IMR-90 (cell line): ENCODE results near the gene PDCL3. TPM values are rescaled to one million over a fixed set of nuclear protein-coding genes. Genes with fewer than 3 reads are reported as not detected.

Source experiments
- ATAC-seq: fragments of 200-7000 bp; cut with Tn5 transposase; 2 replicates; pipeline ENCODE4 v1.9.1; 2020; ENCODE audit warnings: low read depth, mild to moderate bottlenecking, moderate library complexity
- Bru-seq: library from RNA; stranded (reverse); fragments of 400-500 nt; gene quantifications from one replicate; lab custom pipeline; 2021; lab: Mats Ljungman, UMichigan
- BruChase-seq, 2 experiments: library from RNA; stranded (reverse); fragments of 400-500 nt; gene quantifications; one replicate each; lab custom pipeline; 2021; lab: Mats Ljungman, UMichigan
- BruUV-seq: library from RNA; stranded (reverse); fragments of 400-500 nt; replicated peaks from 2 replicates; lab custom pipeline; 2021; lab: Mats Ljungman, UMichigan
- CTCF ChIA-PET: fragments of 300-600 bp; formaldehyde crosslinking; extraction: SDS; loops from one replicate; lab custom pipeline; 2021; ENCODE audit warnings: antibody characterized with exemption; lab: Yijun Ruan, JAX
- POLR2A ChIA-PET: fragments of 300-600 bp; sonication (Branson Sonifier 250); formaldehyde crosslinking; loops from one replicate; lab custom pipeline; 2022; ENCODE audit warnings: antibody characterized with exemption; ENCODE audit not compliant: unreplicated experiment; lab: Charles Lee
- DNase-seq: peaks from one replicate; pipeline ENCODE4 v3.0.0; 2013
- H2AFZ ChIP-seq: replicated peaks from 2 replicates; pipeline ENCODE3; 2013; ENCODE audit warnings: low read length, mild to moderate bottlenecking; ENCODE audit not compliant: poor library complexity
- H2AK5ac ChIP-seq: 2 replicates; pipeline ENCODE4 v1.6.1; 2013; ENCODE audit warnings: low read depth, low read length, inconsistent platforms
- H2AK9ac ChIP-seq: replicated peaks from 2 replicates; pipeline ENCODE3; 2013; ENCODE audit warnings: mild to moderate bottlenecking, low read depth, low read length, moderate library complexity; ENCODE audit not compliant: poor library complexity
- H2BK120ac ChIP-seq: 2 replicates; pipeline ENCODE4 v1.6.1; 2013; ENCODE audit warnings: low read depth, low read length, inconsistent platforms
- H2BK15ac ChIP-seq: 3 replicates; pipeline ENCODE4 v1.6.1; 2013; ENCODE audit warnings: low read depth, low read length, inconsistent platforms
- H2BK20ac ChIP-seq: 2 replicates; pipeline ENCODE4 v1.6.1; 2013; ENCODE audit warnings: low read depth, mild to moderate bottlenecking, inconsistent platforms, low read length, moderate library complexity
- H2BK5ac ChIP-seq: 2 replicates; pipeline ENCODE4 v1.6.1; 2013; ENCODE audit warnings: mild to moderate bottlenecking, low read depth, low read length, inconsistent platforms; ENCODE audit not compliant: poor library complexity, severe bottlenecking
- H3K14ac ChIP-seq: replicated peaks from 2 replicates; pipeline ENCODE4 v1.6.1; 2013; ENCODE audit warnings: low read depth, low read length, inconsistent platforms
- H3K18ac ChIP-seq: 2 replicates; pipeline ENCODE4 v1.6.1; 2013; ENCODE audit warnings: low read depth, low read length, control low read depth
- H3K23ac ChIP-seq: 2 replicates; pipeline ENCODE4 v1.6.1; 2013; ENCODE audit warnings: low read depth, low read length, inconsistent platforms
- H3K27ac ChIP-seq: 2 replicates; pipeline ENCODE4 v1.5.1; 2013; ENCODE audit warnings: mild to moderate bottlenecking, control low read depth, low read length; ENCODE audit not compliant: insufficient read depth
- H3K27me3 ChIP-seq: 2 replicates; pipeline ENCODE4 v1.6.1; 2013; ENCODE audit warnings: low read length; ENCODE audit not compliant: control insufficient read depth, insufficient read depth
- H3K36me3 ChIP-seq: 2 replicates; pipeline ENCODE4 v1.6.1; 2013; ENCODE audit warnings: low read length, mixed read lengths; ENCODE audit not compliant: control insufficient read depth, insufficient read depth
- H3K4ac ChIP-seq: 2 replicates; pipeline ENCODE4 v1.6.1; 2013; ENCODE audit warnings: low read depth, low read length, inconsistent platforms
- H3K4me1 ChIP-seq: 2 replicates; pipeline ENCODE4 v1.6.1; 2013; ENCODE audit warnings: low read length, mixed read lengths; ENCODE audit not compliant: control insufficient read depth, insufficient read depth
- H3K4me2 ChIP-seq: 2 replicates; pipeline ENCODE4 v1.6.1; 2013; ENCODE audit warnings: low read depth, mild to moderate bottlenecking, control low read depth, low read length, moderate library complexity
- H3K4me3 ChIP-seq: 2 replicates; pipeline ENCODE4 v1.5.1; 2013; ENCODE audit warnings: low read depth, mild to moderate bottlenecking, control low read depth, low read length, moderate library complexity; ENCODE audit not compliant: insufficient read depth
- H3K56ac ChIP-seq: 2 replicates; pipeline ENCODE4 v1.6.1; 2013; ENCODE audit warnings: low read length, inconsistent platforms; ENCODE audit not compliant: insufficient read depth; ENCODE audit errors: extremely low read depth
- H3K79me1 ChIP-seq, 2 experiments: 2 replicates each; pipeline ENCODE4 v1.6.1; 2013; ENCODE audit warnings: low read length in 2 of 2, inconsistent platforms in 1 of 2, low read depth in 1 of 2
- H3K9ac ChIP-seq: 2 replicates; pipeline ENCODE4 v1.6.1; 2013; ENCODE audit warnings: low read depth, low read length, control low read depth
- H3K9me1 ChIP-seq: 2 replicates; pipeline ENCODE4 v1.6.1; 2013; ENCODE audit warnings: low read length, inconsistent platforms; ENCODE audit not compliant: insufficient read depth
- H3K9me3 ChIP-seq: 2 replicates; pipeline ENCODE4 v1.6.1; 2013; ENCODE audit warnings: low read length; ENCODE audit not compliant: control insufficient read depth, insufficient read depth
- H4K20me1 ChIP-seq: 2 replicates; pipeline ENCODE4 v1.6.1; 2013; ENCODE audit warnings: low read length, inconsistent platforms; ENCODE audit not compliant: insufficient read depth
- H4K5ac ChIP-seq: 2 replicates; pipeline ENCODE4 v1.6.1; 2013; ENCODE audit warnings: mild to moderate bottlenecking, low read depth, low read length, control low read depth
- H4K8ac ChIP-seq, 2 experiments: 2 replicates each; pipeline ENCODE4 v1.6.1; 2013; ENCODE audit warnings: low read depth in 2 of 2, low read length in 2 of 2, control low read depth in 1 of 2, inconsistent platforms in 1 of 2
- H4K91ac ChIP-seq: 2 replicates; pipeline ENCODE4 v1.6.1; 2013; ENCODE audit warnings: low read depth, low read length, inconsistent platforms; ENCODE audit not compliant: insufficient read depth
- CEBPB ChIP-seq: IDR thresholded peaks from 2 replicates; pipeline ENCODE4 v1.6.1; 2012; ENCODE audit warnings: low read depth, low read length, improper control_type of control experiment
- MAZ ChIP-seq: IDR thresholded peaks from 2 replicates; pipeline ENCODE4 v1.6.1; 2012; ENCODE audit warnings: low read depth, mild to moderate bottlenecking, low read length, improper control_type of control experiment, moderate library complexity, borderline replicate concordance
- MXI1 ChIP-seq: IDR thresholded peaks from 2 replicates; pipeline ENCODE4 v1.6.1; 2012; ENCODE audit warnings: low read depth, mild to moderate bottlenecking, low read length, moderate library complexity, borderline replicate concordance
- RAD21 ChIP-seq: IDR thresholded peaks from 2 replicates; pipeline ENCODE4 v1.6.1; 2012; ENCODE audit warnings: low read length, improper control_type of control experiment
- RCOR1 ChIP-seq: IDR thresholded peaks from 2 replicates; pipeline ENCODE4 v1.6.1; 2012; ENCODE audit warnings: mild to moderate bottlenecking, low read length, improper control_type of control experiment; ENCODE audit not compliant: insufficient replicate concordance
- RFX5 ChIP-seq: IDR thresholded peaks from 2 replicates; pipeline ENCODE4 v1.8.0; 2012; ENCODE audit warnings: low read depth, mild to moderate bottlenecking, low read length, moderate library complexity
- WGBS, 2 experiments: methylation state at CpG; one replicate each; pipeline versions ENCODE4 v1.1.5 to v1.1.7; 2013; ENCODE audit warnings: missing lambda C conversion rate in 2 of 2; ENCODE audit not compliant: insufficient read length in 1 of 2; ENCODE audit errors: extremely low coverage in 2 of 2; 5-methylcytosine and 5-hydroxymethylcytosine counted together
- dilution Hi-C: fragments of 300-500 bp; cut with HindIII; formaldehyde crosslinking; loops from one replicate; pipeline ENCODE4 v1.14.3; 2018; ENCODE audit warnings: low sequenced_read_pairs; ENCODE audit not compliant: unreplicated experiment
- in situ Hi-C: fragments of 300-500 bp; cut with MboI; formaldehyde crosslinking; loops from 3 replicates; pipeline ENCODE4 v1.14.3; 2019; ENCODE audit warnings: low sequenced_read_pairs, inconsistent platforms, mixed read lengths
- intact Hi-C: fragments of 100-400 bp; cut with micrococcal nuclease; formaldehyde crosslinking; loops from 2 replicates; pipeline ENCODE4 v1.10.0; 2022
- long read RNA-seq: library from polyadenylated mRNA; unstranded; transcript quantifications from one replicate; pipeline ENCODE4 v2.0.0, GENCODE V29; 2021; ENCODE audit not compliant: unreplicated experiment
- polyA plus RNA-seq, 3 experiments: library from polyadenylated mRNA; depleted of rRNA; stranded (reverse); fragments of >200 nt; gene quantifications; 2 replicates each; pipeline ENCODE4 v1.2.3, GENCODE V29; 2012; ENCODE audit warnings: low replicate concordance in 1 of 3
- total RNA-seq: library from RNA; depleted of rRNA; stranded (reverse); fragments of >200 nt; gene quantifications from 2 replicates; pipeline ENCODE4 v1.2.3, GENCODE V29; 2012; rRNA removed
- TF ChIP-seq, protein P1 (sequence below): conservative IDR thresholded peaks from 2 replicates; pipeline ENCODE4 v1.5.1; 2012; ENCODE audit warnings: mild to moderate bottlenecking, low read depth, low read length, improper control_type of control experiment

The PDCL3 gene
- total RNA-seq = 9.5 and 22.8 TPM in 2 replicates
- 23.3 and 26.4 TPM in 2 replicates for polyA plus RNA-seq (2012; rRNA removed)
- 3.6 and 8.7 TPM in 2 replicates for polyA plus RNA-seq (2012; cell fraction: cytosol; rRNA removed)
- polyA plus RNA-seq (2012; cell fraction: nucleus; rRNA removed; ENCODE audit: low replicate concordance) = 0.48 and 4.9 TPM in 2 replicates
- percentile 54 among the genes with signal in this experiment for Bru-seq, nascent RNA
- BruChase-seq, experiment 1, labeled RNA remaining after a 6-hour chase = percentile 50 among the genes with signal in this experiment
- percentile 41 among the genes with signal in this experiment for BruChase-seq, experiment 2, labeled RNA remaining after a 2-hour chase
- long read RNA-seq, transcript PDCL3-201 (6 exons, 1,337 nt) = major isoform, 27 of 32 reads
- long read RNA-seq, partial matches to known transcripts = 3 of 32 reads
- long read RNA-seq, other reads (novel, unspliced or antisense) = 2 of 32 reads

- peak within 1 kb of the TSS; percentile 91 for H2BK5ac ChIP-seq
- no peaks in the 10 kb centered on the region for H3K27me3 ChIP-seq
- H3K27ac ChIP-seq = peak within 1 kb of the TSS; percentile 94
- no peaks in the 10 kb centered on the region for H4K20me1 ChIP-seq
- peak within 1 kb of the TSS; percentile 93 for H2AK9ac ChIP-seq
- H3K9ac ChIP-seq = peak within 1 kb of the TSS; percentile 92
- TF ChIP-seq RCOR1 (peak; percentile 87), MAZ (peak; percentile 85), RAD21 (no peak), RFX5 (0 out of 2 replicates have a peak, but pooled peaks have one; percentile 2), CEBPB (no peak), MXI1 (peak; percentile 84)
- TF ChIP-seq, protein P1, sequence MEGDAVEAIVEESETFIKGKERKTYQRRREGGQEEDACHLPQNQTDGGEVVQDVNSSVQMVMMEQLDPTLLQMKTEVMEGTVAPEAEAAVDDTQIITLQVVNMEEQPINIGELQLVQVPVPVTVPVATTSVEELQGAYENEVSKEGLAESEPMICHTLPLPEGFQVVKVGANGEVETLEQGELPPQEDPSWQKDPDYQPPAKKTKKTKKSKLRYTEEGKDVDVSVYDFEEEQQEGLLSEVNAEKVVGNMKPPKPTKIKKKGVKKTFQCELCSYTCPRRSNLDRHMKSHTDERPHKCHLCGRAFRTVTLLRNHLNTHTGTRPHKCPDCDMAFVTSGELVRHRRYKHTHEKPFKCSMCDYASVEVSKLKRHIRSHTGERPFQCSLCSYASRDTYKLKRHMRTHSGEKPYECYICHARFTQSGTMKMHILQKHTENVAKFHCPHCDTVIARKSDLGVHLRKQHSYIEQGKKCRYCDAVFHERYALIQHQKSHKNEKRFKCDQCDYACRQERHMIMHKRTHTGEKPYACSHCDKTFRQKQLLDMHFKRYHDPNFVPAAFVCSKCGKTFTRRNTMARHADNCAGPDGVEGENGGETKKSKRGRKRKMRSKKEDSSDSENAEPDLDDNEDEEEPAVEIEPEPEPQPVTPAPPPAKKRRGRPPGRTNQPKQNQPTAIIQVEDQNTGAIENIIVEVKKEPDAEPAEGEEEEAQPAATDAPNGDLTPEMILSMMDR = 0 out of 2 replicates have a peak, but pooled peaks have one; percentile 3
- H4K8ac ChIP-seq = peak within 1 kb of the TSS; percentile 93 to 94
- peak within 1 kb of the TSS; percentile 85 for H3K4me2 ChIP-seq
- peak within 1 kb of the TSS; percentile 89 for H4K5ac ChIP-seq
- dilution Hi-C loops = no loop called here
- H2BK20ac ChIP-seq = no peak within 1 kb of the TSS
- peak within 1 kb of the TSS; percentile 98 for H3K14ac ChIP-seq
- peak within 1 kb of the TSS; percentile 84 for H2AK5ac ChIP-seq
- H3K79me1 ChIP-seq = peaks cover 9 to 15% of the 10 kb centered on the region in 2 experiments; a peak in 3 of 4 replicates
- H3K4me3 ChIP-seq = peak within 1 kb of the TSS; percentile 73
- peak within 1 kb of the TSS; percentile 88 for H3K4ac ChIP-seq
- DNase-seq (peak; percentile 99), ATAC-seq (peak; percentile 97)
- peak within 1 kb of the TSS; percentile 94 for H4K91ac ChIP-seq
- H3K9me1 ChIP-seq = peaks cover 15% of the 10 kb centered on the region; the same call in 1 of the 2 replicates
- peak within 1 kb of the TSS; percentile 89 for H3K56ac ChIP-seq
- peaks cover 7% of the 10 kb centered on the region for H3K4me1 ChIP-seq
- H2BK120ac ChIP-seq = peak within 1 kb of the TSS; percentile 92
- ChIA-PET CTCF (interaction anchor here (0.6 kb wide), 3 partner anchors 450 to 1289 kb away, joined by 3 read pairs; no protein-coding TSS in a partner anchor), POLR2A (interaction anchor here (0.5 to 0.6 kb wide), 3 partner anchors 10 to 965 kb away, joined by 4 to 10 read pairs (median 10); no protein-coding TSS in a partner anchor)
- intact Hi-C loops = loop anchor here (2.0 to 5.0 kb wide), 2 partner anchors 140 to 301 kb away; no protein-coding TSS in a partner anchor
- BruUV-seq = TSS peak; percentile 54
- peak within 1 kb of the TSS; percentile 95 for H3K23ac ChIP-seq
- H3K36me3 ChIP-seq = 0 out of 2 replicates have a peak, but pooled peaks cover 3% of the 10 kb centered on the region
- in situ Hi-C loops = no loop called here
- H3K9me3 ChIP-seq = no peaks in the 10 kb centered on the region
- H2AFZ ChIP-seq = peak within 1 kb of the TSS; percentile 99
- H3K18ac ChIP-seq = peak within 1 kb of the TSS; percentile 73
- 0% methylated on average over 34 of the region's 62 CpGs; no CpG with 5 or more reads in 1 of the 2 experiments for WGBS, 2 experiments
- peak within 1 kb of the TSS; percentile 30; the same call in 1 of the 3 replicates for H2BK15ac ChIP-seq
Measured at GRCh38 chr2:100562613-100563406, at the start of gene PDCL3. PDCL3 (plus strand) TSS chr2:100562993; CDS start chr2:100563068, 75 bp downstream.
